ACHN (cell line): ENCODE results near the gene ZDHHC24.
A peak's percentile ranks its signal among the peaks of the same experiment; 100 is the strongest.

Source experiments
- DNase-seq: peaks from one replicate; pipeline ENCODE4 v3.0.0-alpha.2; 2015
- in situ Hi-C: cut with HindIII; loops from 2 replicates; pipeline ENCODE4 v1.10.0; 2017; ENCODE audit warnings: low sequenced_read_pairs, low pct_ligation_motif_present, low pct_unique_long_range_greater_than_20kb

Gene ZDHHC24

DNA sequence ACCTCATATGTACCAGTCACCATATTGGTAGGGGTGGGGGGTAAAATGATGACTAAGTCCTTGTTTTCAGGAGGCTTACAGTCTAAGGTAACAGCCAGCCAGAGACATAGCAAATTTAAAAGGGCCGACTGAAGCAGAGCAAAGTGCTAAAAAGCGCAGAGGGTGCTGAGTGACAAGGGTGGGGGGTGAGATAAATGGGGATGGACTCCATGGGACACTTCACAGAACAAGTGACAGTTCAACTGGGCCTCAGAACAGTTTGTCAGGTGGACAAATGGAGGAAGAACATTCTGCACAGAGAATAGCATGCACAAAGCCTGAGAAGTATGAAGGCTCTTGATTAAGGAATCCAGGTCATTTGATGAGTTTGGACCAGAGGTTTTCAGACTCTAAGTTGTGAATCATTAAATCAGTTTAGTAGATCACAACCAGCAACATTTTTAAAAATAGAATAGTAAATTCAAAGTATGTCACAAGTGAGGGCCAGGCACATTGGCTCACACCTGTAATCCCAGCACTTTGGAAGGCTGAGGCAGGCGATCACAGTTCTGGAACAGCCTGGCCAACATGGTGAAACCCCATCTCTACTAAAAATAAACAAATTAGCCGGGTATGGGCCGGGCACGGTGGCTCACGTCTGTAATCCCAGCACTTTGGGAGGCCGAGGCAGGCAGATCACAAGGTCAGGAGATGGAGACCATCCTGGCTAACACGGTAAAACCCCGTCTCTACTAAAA is 21.4 kb downstream of the ZDHHC24 start:
- in situ Hi-C loops, result no loop called here
- no peak for DNase-seq

DNA sequence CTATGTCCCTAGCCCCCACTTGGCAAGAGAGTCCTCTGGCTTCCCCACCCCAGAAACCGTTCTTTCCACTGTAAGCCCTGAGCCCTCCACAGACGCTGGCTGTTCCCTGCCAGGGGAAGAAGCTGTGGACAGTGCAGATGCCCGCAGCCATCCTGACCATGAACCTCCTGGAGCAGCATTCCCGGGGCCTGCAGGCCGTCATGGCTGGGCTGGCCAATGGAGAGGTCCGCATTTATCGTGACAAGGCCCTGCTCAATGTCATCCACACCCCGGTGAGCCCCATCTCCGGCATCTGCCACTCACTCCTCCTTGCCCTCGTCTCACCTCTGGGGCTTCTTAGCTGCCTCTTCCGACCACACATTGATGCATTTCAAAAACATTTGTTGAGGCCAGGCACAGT is 22.2 kb downstream of the ZDHHC24 start:
- no peak for DNase-seq
- in situ Hi-C loops, result no loop called here

DNA sequence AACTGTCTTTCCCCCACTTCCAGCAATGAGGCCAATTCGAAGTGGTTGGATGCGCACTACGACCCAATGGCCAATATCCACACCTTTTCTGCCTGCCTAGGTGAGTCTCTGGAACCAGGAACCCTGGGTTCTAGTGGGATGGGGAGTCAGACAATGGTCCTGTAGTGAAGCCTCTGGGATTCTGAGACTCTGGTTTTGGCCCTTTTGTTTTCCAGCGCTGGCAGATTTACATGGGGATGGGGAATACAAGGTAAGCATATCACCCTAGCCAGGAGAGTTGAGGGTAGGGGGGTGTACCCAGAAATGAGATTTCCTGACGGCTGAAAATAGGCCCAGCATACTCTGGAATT is 34.9 kb downstream of the ZDHHC24 start:
- in situ Hi-C loops, result no loop called here
- DNase-seq, result no peak

DNA sequence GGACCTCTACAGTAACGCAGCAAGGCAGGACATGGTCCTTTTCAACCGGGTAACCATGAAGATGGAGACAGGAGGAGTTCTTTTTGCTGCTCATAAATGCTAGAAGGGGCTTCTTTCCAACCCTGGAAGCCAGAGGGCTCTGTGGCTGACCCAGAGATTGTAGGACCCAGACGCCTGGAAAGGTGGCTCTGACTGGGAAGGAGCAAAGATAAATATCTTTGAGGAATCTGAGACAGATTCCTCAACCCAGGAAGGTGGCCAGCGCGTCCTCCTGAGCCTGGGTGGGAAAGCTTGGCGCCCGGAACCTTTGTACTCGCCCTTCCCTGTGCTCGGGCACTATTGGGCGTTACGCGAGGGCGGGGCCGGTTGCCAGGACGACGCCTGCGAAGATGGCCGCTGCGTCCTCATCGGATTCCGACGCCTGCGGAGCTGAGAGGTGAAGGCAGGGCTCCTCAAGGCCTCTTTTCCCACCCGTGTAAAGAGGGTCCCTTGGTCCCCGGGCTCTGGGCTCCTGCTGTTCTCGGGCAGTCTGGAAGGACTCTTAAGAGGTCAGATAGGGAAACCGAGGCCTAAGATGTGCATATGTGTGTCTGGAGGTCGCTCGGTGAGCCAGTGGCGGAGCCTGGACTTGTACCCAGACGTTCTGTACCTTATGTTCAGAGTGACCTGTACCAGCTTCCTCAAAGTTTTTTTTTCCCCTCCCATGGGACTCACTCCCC is 35.4 kb downstream of the ZDHHC24 start, which contains the start of gene BBS1:
TSS of gene BBS1 (plus strand) at position 365 of the 719 bp plus-strand sequence. CDS start at position 390, 25 bp downstream.
- DNase-seq, result peak; percentile 78
- in situ Hi-C loops, result no loop called here

DNA sequence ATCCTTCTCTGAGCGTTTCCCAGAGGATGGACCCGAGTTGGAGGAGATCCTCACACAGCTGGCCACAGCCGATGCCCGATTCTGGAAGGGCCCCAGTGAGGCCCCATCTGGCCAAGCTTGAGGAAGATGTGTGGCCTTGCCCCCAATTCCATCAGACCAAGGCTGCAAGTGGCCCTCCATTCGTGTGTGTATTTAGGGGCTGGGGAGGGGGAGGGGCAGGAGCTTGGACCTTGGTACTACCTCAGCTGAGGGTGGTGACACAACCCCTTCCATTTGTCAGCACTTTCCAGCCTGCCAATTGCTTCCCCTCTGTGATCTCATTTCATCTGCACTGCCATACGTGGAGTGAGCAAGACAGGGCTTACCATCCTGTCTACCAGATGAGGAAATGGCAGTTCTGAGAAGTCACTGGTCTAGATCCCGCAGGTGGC is 36.7 kb downstream of the ZDHHC24 start:
- in situ Hi-C loops, result no loop called here
- DNase-seq, result no peak

DNA sequence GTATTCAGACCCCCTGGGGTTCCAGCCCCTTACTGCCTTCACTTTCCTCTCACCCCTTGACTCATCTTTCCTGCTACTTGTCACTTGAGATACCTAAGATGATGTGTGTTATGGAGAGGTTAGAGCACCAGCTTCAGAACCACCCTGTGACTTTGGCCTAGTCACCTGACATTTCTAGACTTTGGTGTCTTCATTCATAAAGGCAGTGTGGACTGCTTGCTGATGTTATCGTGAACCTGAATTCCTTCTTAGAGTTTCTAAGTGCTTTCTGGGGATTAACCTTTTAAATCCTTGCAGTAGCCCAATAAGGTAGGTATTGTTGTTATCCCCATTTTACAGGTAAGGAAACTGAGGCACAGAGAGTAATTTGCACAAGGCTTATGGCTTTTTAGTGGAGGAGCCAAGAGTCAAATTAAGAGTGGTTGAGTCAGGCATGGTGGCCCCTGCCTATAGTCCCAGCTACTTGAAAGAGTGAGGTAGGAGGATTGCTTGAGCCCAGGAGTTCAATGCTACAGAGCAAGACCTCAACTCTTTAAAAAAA is 40.5 kb downstream of the ZDHHC24 start:
- in situ Hi-C loops, result no loop called here
- no peak for DNase-seq

DNA sequence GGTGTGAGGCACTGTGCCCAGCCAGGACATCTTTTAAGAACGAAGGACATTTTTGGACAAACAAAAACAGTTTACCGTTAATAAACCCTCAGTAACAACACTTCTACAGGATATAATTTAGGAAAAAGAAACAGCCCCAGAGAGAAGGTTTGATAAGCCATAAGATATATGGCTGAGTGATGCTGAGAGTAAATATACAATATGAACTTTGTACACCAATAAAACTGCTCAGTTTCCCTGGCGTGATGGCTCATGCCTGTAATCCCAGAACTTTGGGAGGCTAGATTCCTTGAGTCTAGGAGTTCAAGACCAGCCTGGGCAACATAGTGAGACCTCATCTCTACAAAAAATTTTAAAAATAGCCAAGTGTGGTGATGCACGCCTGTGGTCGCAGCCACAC is 47.3 kb downstream of the ZDHHC24 start:
- DNase-seq, result no peak
- in situ Hi-C loops, result no loop called here

DNA sequence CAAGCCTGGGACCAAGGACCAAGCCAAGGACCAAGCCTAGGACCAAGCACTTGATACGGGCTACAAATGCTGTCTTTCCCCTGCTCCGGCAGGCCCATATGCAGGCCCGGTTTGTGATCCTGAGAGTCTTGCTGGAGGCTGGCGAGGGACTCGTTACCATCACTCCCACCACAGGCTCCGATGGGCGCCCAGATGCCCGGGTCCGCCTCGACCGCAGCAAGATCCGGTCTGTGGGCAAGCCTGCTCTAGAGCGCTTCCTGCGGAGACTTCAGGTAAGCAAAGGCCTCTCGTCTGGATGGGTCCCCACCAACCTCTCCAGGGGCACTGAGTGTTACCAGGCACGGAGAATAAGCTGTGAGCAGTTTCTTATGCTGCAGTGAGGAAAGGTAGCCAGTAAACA is 48.6 kb downstream of the ZDHHC24 start:
- DNase-seq, result no peak
- in situ Hi-C loops, result no loop called here

DNA sequence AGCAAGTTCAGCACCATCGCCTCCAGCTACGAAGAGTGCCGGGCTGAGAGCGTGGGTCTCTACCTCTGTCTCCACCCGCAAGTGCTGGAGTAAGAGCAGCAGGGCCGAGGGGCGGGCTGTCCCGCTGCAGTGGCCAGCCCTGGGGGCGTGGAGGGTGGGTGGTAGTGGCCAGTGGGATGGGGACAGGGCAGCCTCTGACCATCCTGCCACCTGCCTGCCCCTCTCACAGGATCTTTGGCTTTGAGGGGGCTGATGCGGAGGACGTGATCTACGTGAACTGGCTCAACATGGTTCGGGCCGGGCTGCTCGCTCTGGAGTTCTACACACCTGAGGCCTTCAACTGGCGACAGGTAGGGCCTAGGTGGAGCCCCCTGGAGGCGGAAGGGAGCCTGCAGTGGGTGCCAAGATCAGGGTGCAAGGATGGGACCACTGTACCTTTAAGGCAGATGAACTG is 50.4 kb downstream of the ZDHHC24 start:
- no peak for DNase-seq

DNA sequence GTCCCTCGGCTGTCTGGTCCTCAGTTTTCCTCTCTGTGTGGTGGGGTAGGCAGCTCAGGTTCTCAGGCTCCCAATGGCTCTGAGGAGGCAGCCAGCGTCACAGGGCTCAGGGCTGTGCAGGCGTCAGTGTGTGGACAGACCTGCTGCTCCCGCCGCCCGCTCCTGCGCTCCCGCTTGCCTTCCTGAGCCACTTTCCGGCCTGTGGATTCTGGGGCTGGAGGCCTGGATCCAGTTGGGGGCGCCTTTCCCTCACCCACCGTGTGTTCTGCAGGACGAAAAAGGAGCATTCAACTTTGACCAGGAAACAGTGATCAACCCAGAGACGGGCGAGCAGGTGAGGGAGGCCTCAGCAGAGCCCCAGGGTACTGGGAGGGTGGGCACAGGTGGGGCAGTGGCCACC is 50.9 kb downstream of the ZDHHC24 start:
- in situ Hi-C loops, result no loop called here
- no peak for DNase-seq

More for the DNA sequence above, 50.4 kb downstream of the ZDHHC24 start:
- in situ Hi-C loops, result no loop called here

DNA sequence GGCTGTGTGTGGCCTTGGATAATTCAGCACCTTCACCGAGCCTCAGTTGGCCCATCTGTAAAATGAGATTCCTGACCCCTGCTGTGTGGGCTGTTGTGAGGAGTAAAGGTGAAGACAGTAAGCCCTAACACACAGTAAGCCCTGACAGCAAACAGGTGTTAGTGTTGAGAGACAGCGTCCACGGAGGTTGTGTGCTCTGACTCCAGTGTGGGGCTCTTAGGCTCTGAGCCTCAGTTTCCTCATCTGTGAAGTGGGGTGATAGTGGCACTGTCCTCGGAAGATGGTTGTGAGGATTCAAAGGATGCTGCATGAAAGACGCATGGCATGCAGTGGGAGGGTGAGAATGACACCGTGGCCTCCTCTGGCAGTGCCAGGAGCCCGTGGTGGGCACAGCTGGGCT is 51.4 kb downstream of the ZDHHC24 start:
- in situ Hi-C loops, result no loop called here
- DNase-seq, result no peak

DNA sequence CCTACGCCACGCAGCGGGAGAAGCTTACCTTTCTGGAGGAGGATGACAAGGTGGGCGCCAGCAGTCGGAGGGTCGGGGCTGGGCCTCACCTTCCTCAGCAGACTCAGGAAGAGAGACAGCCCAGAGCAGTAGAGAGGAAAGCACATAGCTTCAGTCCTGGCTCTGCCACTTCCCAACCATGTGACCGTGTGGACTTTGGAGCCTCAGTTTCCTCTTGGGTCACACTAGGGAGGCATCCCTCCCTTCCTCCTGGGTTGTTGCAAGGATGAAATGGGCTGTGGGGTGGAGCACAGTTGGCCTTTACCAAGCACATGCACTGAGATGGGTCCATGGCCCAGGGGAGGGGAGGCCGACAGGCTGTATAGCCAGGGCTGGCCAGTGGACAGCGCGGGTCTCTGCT is 52.7 kb downstream of the ZDHHC24 start:
- no peak for DNase-seq
- in situ Hi-C loops, result no loop called here

DNA sequence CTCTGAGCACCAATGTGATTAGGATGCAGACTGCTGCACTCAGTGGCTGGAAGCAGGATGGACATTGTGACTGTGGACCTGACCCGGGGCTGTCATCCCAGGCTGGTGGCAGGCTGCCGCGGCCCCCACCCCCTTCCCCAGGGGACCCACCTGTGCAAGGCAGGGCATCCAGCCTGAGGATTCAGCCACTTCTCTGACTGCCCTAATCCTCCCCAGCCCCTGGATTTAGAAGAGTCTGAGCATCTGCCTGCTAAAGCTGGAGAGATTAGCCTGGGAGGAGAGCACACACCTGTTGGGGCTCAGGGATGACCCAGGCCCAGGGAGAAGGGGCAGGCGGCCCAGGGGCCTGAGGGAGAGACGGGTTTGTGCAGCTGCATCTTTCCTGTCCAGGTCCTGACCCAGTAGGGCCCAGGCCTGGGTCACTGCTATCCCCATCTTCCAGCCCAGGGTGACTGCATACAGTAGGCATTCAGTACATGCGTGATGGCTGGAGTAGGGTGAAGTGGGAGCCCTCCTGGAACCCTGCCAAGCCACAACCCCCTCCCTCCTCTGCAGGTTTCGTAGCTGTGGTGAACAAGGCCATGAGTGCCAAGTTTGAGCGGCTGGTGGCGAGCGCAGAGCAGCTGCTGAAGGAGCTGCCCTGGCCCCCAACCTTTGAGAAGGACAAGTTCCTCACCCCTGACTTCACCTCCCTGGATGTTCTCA is 53.5 kb downstream of the ZDHHC24 start:
- no peak for DNase-seq
- in situ Hi-C loops, result no loop called here

DNA sequence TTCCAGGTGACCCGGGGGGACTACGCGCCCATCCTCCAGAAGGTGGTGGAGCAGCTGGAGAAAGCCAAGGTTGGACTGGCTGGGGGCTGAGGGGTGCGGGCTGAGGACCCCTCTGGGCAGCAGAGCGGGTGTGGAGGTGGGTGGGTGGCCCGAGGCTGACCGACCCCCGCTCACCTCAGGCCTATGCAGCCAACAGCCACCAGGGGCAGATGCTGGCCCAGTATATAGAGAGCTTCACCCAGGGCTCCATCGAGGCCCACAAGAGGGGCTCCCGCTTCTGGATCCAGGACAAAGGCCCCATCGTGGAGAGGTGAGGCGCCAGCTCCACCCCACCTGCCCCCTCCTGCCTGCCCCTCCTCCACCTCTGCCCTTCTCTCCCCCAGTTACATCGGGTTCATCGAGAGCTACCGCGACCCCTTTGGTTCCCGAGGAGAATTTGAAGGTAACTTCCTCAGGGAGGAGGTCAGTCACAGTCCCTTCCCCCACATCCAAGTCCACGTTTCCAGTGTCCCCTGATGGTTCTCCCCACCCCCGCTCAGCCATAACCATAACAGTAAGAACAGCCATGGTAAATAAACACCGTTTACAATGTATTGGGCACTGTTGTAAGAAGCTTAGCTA is 54.4 kb downstream of the ZDHHC24 start:
- in situ Hi-C loops, result no loop called here
- DNase-seq, result no peak

DNA sequence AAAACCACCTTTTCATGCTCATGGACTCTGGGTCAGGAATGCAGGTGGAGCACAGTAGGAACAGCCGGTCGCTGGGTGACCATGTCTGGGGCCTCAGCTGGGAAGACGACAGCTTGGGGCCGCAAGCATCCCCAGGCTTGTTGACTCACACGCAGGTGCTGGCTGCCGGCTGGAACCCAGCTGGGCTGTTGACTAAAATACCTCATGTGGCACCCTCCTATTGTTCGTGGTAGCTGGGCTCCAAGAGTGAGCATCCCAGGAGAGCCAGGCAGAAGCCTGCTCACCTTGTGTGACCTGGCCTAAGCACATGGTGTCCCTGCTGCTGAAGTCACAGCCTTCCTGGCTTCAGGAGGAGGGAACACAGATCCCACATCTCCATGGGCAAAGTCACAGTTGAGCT is 56.2 kb downstream of the ZDHHC24 start:
- in situ Hi-C loops, result no loop called here

DNA sequence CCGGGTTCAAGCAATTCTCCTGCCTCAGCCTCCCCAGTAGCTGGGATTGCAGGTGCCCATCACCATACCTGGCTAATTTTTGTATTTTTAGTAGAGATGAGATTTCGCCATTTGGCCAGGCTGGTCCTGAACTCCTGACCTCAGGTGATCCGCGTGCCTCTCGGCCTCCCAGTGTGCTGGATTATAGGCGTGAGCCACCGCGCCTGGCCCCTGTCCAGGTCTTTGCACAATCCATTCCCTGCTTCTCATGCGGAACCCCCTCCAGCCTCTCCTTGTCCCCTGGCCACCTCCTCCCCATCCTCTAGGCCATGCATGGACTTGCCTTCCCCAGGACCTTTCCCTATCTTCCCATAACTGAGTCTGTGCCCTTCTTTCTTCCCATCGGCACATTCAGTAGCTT is 56.9 kb downstream of the ZDHHC24 start:
- no peak for DNase-seq
- in situ Hi-C loops, result no loop called here

More for the DNA sequence above, 56.2 kb downstream of the ZDHHC24 start:
- DNase-seq, result no peak

DNA sequence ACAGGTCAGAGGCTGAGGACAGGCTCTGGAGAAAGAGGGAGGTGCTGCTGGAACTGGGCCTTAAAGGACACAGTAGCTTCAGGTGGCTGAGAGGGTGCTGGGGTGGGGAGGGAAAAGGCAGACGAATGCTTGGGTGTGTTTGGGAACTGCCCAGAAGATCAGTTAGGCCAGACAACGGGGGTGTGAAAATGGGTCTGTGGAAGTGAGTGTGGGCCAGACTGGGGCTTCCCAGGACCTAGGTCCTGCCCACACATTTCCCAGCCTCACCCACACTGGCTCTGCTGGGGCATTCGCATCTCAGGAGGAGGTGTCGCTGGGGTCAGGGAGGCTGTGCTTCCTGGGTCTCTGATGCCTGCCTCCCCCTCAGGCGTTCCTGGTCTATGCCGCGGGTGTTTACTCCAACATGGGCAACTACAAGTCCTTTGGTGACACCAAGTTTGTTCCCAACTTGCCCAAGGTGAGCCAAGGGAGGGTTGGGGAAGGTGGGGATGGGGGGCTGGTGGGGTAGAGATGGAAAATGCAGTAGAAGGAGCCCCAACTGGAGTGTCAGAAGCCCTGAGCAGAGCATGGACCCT is 61.0 kb downstream of the ZDHHC24 start:
- in situ Hi-C loops, result no loop called here

DNA sequence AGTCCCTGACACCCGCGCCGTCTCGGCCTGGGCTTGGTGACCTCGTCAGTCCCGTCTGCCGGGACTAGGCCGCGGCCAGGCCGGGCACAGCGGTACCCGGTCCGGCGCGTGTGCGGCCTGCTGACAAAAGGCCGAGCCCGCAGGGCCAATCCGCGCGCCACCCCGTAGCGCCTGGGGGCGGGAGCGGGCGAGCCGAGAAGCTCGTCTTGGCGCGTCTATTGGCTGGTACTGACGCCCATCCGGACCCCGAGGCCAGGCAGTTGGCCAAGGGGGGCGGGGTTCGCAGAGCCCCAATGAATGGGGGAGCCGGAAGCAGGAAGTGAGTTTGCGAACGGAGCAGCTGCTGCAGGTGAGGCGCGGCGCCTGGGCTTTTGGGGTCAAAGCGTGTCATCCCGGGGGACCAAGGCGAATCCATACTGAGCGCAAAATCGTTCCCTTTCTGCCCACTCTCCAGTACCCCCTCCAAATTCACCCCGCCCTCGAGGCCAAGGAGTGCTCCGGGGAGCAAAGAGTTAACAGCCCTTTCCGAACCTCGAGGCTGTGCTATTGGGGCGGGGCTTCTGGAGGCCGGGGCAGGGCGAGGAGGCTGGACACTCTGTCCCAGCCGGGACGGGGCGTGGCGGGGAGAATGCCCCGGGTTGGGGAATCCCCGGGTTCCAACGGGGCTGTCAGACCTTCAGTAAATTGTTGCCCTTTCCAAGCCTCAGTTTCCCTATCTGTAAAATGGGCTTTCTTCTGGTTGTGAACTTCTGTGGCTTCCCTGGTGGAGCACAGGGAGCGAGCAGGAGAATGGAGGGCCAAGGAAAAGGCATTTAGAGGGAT is 65.5 kb downstream of the ZDHHC24 start, which contains the start of gene DPP3:
TSS of gene DPP3 (plus strand) at position 318 of the 822 bp plus-strand sequence. CDS start 1,767 bp downstream, outside the sequence.
- peak; percentile 96 for DNase-seq
- in situ Hi-C loops, result no loop called here

More for the DNA sequence above, 61.0 kb downstream of the ZDHHC24 start:
- no peak for DNase-seq
